Measurements from ENCODE around the gene CABLES1.
"Not testable (repeated sequence)": the region's sequence is repeated elsewhere in the genome, so short reads cannot be mapped to it uniquely, and the experiment has no call there.

Gene CABLES1

DNA sequence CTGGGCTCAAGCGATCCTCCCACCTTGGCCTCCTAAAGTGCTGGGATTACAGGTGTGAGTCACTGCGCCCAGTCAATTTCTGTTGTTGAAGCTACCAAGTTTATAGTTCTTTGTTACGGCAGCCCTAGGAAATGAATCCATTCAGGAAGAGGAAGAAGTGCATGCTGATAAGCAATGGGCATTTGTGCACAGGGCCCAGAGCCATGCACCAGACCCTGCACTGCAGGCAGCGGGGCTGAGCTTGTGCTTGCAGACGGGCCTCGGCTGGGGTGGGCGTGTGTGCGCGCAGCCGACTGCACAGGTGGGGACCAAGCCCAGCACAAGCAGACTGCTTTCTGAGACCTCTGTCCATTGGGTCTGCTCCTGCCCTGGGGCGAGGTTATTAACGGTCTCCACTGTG is 144.6 kb downstream of the CABLES1 start:
- H3K27ac ChIP-seq = no peak overlapping the region
- no peak for DNase-seq (ENCODE audit: low read depth, low spot score)

DNA sequence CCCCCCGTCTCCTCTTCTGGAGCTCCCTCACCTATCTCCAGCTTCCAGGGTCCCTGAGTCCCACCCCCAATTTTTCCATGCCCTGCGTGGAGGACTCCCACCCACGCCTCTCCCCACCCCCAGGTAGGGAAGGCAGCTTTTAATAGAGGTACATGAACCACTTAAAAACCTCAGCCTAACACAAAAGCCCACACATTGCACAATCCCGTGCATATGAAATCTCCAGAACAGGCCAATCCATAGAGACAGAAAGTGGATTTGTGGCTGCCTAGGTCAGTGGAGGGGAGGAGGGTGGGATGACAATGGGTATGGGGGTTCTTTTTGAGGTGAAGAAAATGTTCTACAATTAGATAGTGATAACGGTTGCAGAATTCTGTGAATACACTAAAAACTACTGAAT is 145.6 kb downstream of the CABLES1 start:
- no peak for DNase-seq (ENCODE audit: low read depth, low spot score)
- no peak overlapping the region for H3K27ac ChIP-seq

DNA sequence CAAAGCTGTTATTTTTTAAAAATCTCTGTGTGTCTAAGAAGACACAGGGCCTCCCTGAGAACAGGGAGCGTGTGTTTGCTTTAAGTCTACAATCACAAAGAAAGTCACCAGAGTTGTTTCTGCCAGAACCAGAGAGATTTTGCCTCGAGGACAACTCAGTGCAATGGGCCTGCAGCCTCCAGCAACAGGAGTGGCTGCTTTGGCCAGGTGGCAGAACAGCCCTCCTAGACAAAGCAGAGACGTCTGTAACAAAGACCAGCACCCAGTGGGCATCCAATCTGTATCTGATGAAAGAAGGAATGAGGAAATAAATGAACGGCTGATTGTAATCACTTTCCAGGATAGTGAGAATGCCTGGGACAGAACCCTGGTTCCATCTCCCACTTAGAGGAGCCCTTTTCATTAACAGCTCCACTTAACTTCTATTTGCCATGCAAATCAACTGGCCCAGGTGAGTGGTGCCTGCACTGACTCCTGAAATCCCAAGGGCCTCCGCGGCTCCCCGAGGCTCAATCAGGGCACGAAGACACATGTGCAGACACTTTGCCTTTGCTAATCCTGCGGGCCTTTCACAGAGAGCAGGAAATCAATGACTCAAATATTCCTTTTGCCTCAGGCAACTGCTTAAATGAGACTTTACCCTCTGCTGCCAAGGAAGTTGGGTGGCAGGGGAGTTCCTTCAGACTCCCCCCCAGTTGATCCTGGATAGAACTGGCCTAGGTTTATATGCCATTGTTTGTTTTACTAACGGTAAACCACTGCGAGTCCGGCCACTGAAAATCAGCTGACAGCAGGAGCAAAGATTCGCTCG is 146.5 kb downstream of the CABLES1 start:
- peak overlapping the region; percentile 26 for H3K27ac ChIP-seq
- DNase-seq (ENCODE audit: low read depth, low spot score) = peak; percentile 40

DNA sequence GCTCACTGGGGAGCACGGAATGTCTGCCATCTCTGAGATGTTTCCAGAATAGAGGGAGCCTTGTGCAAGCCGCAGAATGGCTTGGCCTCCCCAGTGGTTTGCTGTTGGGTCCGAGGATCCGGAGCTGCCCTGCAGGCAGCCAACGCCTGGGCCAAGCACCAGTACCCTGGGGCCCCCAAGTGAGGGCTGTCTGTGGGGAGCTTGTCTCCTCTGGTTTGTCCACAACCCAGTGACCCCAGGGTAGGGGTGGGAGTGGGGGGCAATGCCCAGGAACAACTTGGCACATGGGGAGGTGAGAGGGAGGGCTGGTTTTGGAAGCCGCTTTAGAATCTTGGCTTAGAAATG is 147.1 kb downstream of the CABLES1 start:
- peak overlapping the region; percentile 26 for H3K27ac ChIP-seq
- no peak for DNase-seq (ENCODE audit: low read depth, low spot score)

GRCh38 chr18:23283916-23284430 is 148.7 kb downstream of the CABLES1 start:
- DNase-seq (ENCODE audit: low read depth, low spot score) = no peak
- peak overlapping the region; percentile 3 for H3K27ac ChIP-seq

- H3K27ac ChIP-seq = peak overlapping the region; percentile 3
- no peak for DNase-seq (ENCODE audit: low read depth, low spot score)
Observed at GRCh38 chr18:23284629-23285028, 149.3 kb downstream of the CABLES1 start.

GRCh38 chr18:23285581-23285980 is 150.3 kb downstream of the CABLES1 start:
- not testable (repeated sequence) for H3K27ac ChIP-seq; DNase-seq (ENCODE audit: low read depth, low spot score)

- DNase-seq (ENCODE audit: low read depth, low spot score) = no peak
- H3K27ac ChIP-seq = no peak overlapping the region
Observed at GRCh38 chr18:23291456-23292205, 156.3 kb downstream of the CABLES1 start.

- no peak for DNase-seq (ENCODE audit: low read depth, low spot score)
- H3K27ac ChIP-seq = no peak overlapping the region
Observed at GRCh38 chr18:23300231-23300805, 165.0 kb downstream of the CABLES1 start.

GRCh38 chr18:23301972-23302371 is 166.7 kb downstream of the CABLES1 start:
- no peak overlapping the region for H3K27ac ChIP-seq
- no peak for DNase-seq (ENCODE audit: low read depth, low spot score)

- no peak for DNase-seq (ENCODE audit: low read depth, low spot score)
Observed at GRCh38 chr18:23302511-23302850, 167.2 kb downstream of the CABLES1 start.

DNA sequence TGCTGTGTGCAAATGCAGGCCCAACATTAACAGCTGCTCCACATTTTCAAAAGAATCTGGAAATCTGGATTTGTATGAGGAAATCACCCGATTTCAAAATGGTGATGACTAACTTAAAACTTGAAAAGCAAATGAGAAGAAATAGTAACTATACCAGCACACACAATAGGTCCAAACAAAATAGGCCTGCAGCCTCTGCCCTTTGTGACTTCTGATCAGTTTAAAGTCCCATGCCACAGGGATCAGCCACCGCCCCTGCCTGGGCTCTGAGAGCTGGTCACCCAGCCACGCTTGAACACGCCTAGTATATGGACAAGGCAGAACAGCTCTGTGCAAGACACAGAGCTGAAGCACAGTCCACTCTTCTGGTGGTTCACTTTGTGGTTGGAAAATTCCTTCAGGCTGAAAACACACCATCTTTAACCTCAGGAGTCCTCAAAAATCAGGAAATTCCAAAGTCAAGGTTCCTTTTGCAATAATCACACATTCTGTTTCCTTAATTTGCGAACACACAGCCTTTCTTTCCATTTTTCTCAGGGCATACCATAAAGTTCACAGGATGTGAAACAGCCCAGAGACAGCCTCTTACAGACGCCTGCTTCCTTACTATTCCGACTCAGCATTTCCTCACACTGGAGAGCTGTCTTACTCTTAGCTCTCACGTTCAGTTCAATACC is 167.7 kb downstream of the CABLES1 start:
- H3K27ac ChIP-seq = peak overlapping the region; percentile 54
- no peak for DNase-seq (ENCODE audit: low read depth, low spot score)

More at GRCh38 chr18:23302511-23302850, 167.2 kb downstream of the CABLES1 start:
- H3K27ac ChIP-seq = peak overlapping the region; percentile 54

GRCh38 chr18:23306822-23307221 is 171.5 kb downstream of the CABLES1 start:
- no peak for DNase-seq (ENCODE audit: low read depth, low spot score)
- H3K27ac ChIP-seq = no peak overlapping the region

DNA sequence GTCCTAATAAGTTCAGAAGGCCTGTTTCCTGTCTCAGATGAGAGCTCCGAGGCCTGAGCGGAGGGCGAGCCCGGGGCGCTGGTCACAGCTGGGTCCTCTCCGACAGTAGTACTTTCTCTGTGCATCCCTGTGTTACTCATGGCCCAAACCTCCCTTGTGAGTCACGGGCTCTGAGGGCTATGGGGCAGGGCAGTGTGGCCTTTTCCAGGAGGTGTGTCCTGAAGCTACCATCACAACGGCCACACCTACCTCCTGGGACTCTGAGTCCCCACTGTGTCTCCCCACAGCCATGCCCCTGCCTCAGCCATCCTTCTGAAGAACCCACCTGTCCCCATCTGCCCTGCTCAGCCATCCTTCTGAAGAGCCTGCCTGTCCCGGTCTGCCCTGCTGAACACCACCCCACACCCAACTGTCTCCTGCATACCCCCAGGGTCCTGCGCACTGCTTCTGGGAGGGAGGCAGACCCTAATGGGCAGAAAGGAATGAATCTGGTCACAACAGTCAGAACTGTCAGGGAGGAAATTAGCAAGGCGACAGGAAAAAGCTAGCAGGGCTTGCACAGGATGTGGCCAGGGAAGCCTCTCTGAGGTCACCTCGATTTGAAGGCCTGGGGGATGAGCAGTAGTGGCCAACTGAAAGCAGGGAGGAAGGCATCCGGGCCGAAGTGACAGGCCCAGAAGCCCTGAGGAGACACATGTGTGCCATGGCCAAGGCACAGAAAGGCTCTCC is 172.4 kb downstream of the CABLES1 start:
- DNase-seq (ENCODE audit: low read depth, low spot score) = no peak
- no peak overlapping the region for H3K27ac ChIP-seq
